SK-N-SH (cell line): ENCODE data around the gene TMEM109. TPM values are rescaled to one million over a fixed set of nuclear protein-coding genes. Genes with fewer than 3 reads are reported as not detected.

Source experiments
- CTCF ChIA-PET: fragments of 300-600, 350-600 bp; formaldehyde crosslinking; extraction: SDS; loops from one replicate; lab custom pipeline; 2021; lab: Yijun Ruan, JAX
- POLR2A ChIA-PET: fragments of 350-600 bp; sonication (Branson Sonifier 250); formaldehyde crosslinking; extraction: SDS; loops from one replicate; lab custom pipeline; 2020; ENCODE audit warnings: antibody characterized with exemption, inconsistent platforms; lab: Yijun Ruan, JAX
- DNase-seq: peaks from one replicate; pipeline ENCODE4 v3.0.0; 2012
- H2AFZ ChIP-seq: fragments of 200-600 bp; sonication (generic); 2 replicates; pipeline ENCODE4 v1.8.1; 2016; ENCODE audit warnings: antibody characterized with exemption, mild to moderate bottlenecking, low read depth
- H3F3A ChIP-seq: fragments of 200-600 bp; sonication (generic); replicated peaks from 2 replicates; pipeline ENCODE3; 2016; ENCODE audit warnings: antibody characterized with exemption, mild to moderate bottlenecking; ENCODE audit not compliant: insufficient read depth
- H3K27ac ChIP-seq, 2 experiments: fragments of 200-500 bp in 1 of 2; fragments of 200-600 bp in 1 of 2; sonication (Bioruptor generic) in 1 of 2; sonication (generic), shearing (Covaris generic) in 1 of 2; 2 replicates each; pipeline versions ENCODE4 v1.5.1 to v1.6.1; 2014 to 2016; ENCODE audit warnings: low read depth in 2 of 2, inconsistent platforms in 1 of 2, low read length in 1 of 2, mild to moderate bottlenecking in 1 of 2, mixed read lengths in 1 of 2
- H3K27me3 ChIP-seq: fragments of 200-600 bp; sonication (generic), shearing (Covaris generic); 2 replicates; pipeline ENCODE4 v1.6.1; 2016; ENCODE audit warnings: mixed run types; ENCODE audit not compliant: insufficient read depth
- H3K36me3 ChIP-seq, 2 experiments: fragments of 200-500 bp in 1 of 2; fragments of 200-600 bp in 1 of 2; sonication (Bioruptor generic) in 1 of 2; sonication (generic) in 1 of 2; replicated peaks in 1 of 2; 2 replicates each; pipeline versions ENCODE3 to v1.5.1; 2014 to 2016; ENCODE audit warnings: low read length in 1 of 2, mild to moderate bottlenecking in 1 of 2; ENCODE audit not compliant: insufficient read depth in 2 of 2, control insufficient read depth in 1 of 2
- H3K4me1 ChIP-seq, 2 experiments: fragments of 200-500 bp in 1 of 2; fragments of 200-600 bp in 1 of 2; sonication (Bioruptor generic) in 1 of 2; sonication (generic), shearing (Covaris generic) in 1 of 2; 2 replicates each; pipeline versions ENCODE4 v1.5.1 to v1.6.1; 2014 to 2016; ENCODE audit warnings: low read depth in 1 of 2, low read length in 1 of 2, mixed run types in 1 of 2; ENCODE audit not compliant: insufficient read depth in 2 of 2, control insufficient read depth in 1 of 2
- H3K4me2 ChIP-seq: fragments of 200-600 bp; sonication (generic), shearing (Covaris generic); 2 replicates; pipeline ENCODE4 v1.6.1; 2017; ENCODE audit warnings: mixed run types
- H3K4me3 ChIP-seq, 2 experiments: fragments of 200-500 bp in 1 of 2; fragments of 200-600 bp in 1 of 2; sonication (Bioruptor generic) in 1 of 2; sonication (generic), shearing (Covaris generic) in 1 of 2; 2 replicates each; pipeline versions ENCODE4 v1.5.1 to v1.8.1; 2014 to 2016; ENCODE audit warnings: low read depth in 2 of 2, inconsistent platforms in 1 of 2, low read length in 1 of 2, mild to moderate bottlenecking in 1 of 2, mixed read lengths in 1 of 2, moderate library complexity in 1 of 2
- H3K79me2 ChIP-seq: fragments of 200-600 bp; sonication (generic); 2 replicates; pipeline ENCODE4 v1.8.1; 2017; ENCODE audit warnings: mild to moderate bottlenecking; ENCODE audit not compliant: insufficient read depth
- H3K9ac ChIP-seq: fragments of 200-600 bp; sonication (generic); 2 replicates; pipeline ENCODE4 v1.6.1; 2017; ENCODE audit warnings: mixed run types
- H3K9me2 ChIP-seq: fragments of 200-600 bp; sonication (generic); 2 replicates; pipeline ENCODE4 v1.6.1; 2017; ENCODE audit warnings: mixed run types
- H3K9me3 ChIP-seq: fragments of 200-600 bp; sonication (generic); 2 replicates; pipeline ENCODE4 v1.6.1; 2017; ENCODE audit warnings: mixed run types, mild to moderate bottlenecking, moderate library complexity
- H4K20me1 ChIP-seq: fragments of 200-600 bp; sonication (generic); 2 replicates; pipeline ENCODE4 v1.6.1; 2017; ENCODE audit warnings: mild to moderate bottlenecking, mixed run types; ENCODE audit not compliant: insufficient read depth
- CHD2 ChIP-seq: fragments of 150-350 bp; IDR thresholded peaks from 2 replicates; pipeline ENCODE4 v1.6.1; 2018; ENCODE audit warnings: low read length; ENCODE audit not compliant: partially characterized antibody
- ELF1 ChIP-seq: IDR thresholded peaks from 2 replicates; pipeline ENCODE4 v1.4.0; 2012
- FOSL2 ChIP-seq: IDR thresholded peaks from 2 replicates; pipeline ENCODE4 v1.4.0; 2012; ENCODE audit warnings: low read depth, mild to moderate bottlenecking, moderate library complexity, borderline replicate concordance
- GATA2 ChIP-seq: sonication (generic); formaldehyde crosslinking; IDR thresholded peaks from 2 replicates; pipeline ENCODE4 v1.5.0; 2020; ENCODE audit warnings: mild to moderate bottlenecking, missing genetic modification reagents
- IRF3 ChIP-seq: fragments of 150-350 bp; IDR thresholded peaks from 2 replicates; pipeline ENCODE4 v1.6.1; 2016; ENCODE audit warnings: mild to moderate bottlenecking, low read depth, low read length
- JUND ChIP-seq: IDR thresholded peaks from 2 replicates; pipeline ENCODE4 v1.4.0; 2012
- MAX ChIP-seq: IDR thresholded peaks from 2 replicates; pipeline ENCODE4 v1.4.0; 2012; ENCODE audit warnings: low read depth
- NRF1 ChIP-seq: IDR thresholded peaks from 2 replicates; pipeline ENCODE4 v1.6.1; 2012; ENCODE audit warnings: low read depth, mild to moderate bottlenecking, low read length
- PBX3 ChIP-seq: IDR thresholded peaks from 2 replicates; pipeline ENCODE4; 2012
- RAD21 ChIP-seq: IDR thresholded peaks from 2 replicates; pipeline ENCODE4 v1.6.1; 2012; ENCODE audit warnings: mild to moderate bottlenecking, low read length
- RCOR1 ChIP-seq: fragments of 150-350 bp; IDR thresholded peaks from 2 replicates; pipeline ENCODE4 v1.6.1; 2017; ENCODE audit warnings: antibody characterized with exemption, low read length
- USF1 ChIP-seq: IDR thresholded peaks from 2 replicates; pipeline ENCODE4 v1.4.0; 2012; ENCODE audit warnings: low read depth, borderline replicate concordance
- USF2 ChIP-seq: fragments of 150-350 bp; IDR thresholded peaks from 2 replicates; pipeline ENCODE4 v1.6.1; 2017; ENCODE audit warnings: antibody characterized with exemption, low read length, low read depth, borderline replicate concordance
- ZBTB33 ChIP-seq: IDR thresholded peaks from 2 replicates; pipeline ENCODE4 v1.4.0; 2012; ENCODE audit warnings: low read depth, borderline replicate concordance
- WGBS: methylation state at CpG from one replicate; pipeline ENCODE4 v1.1.6; 2017; ENCODE audit warnings: low lambda C conversion rate; 5-methylcytosine and 5-hydroxymethylcytosine counted together
- polyA plus RNA-seq, 3 experiments: library from polyadenylated mRNA; depleted of rRNA; stranded (reverse); fragments of >200 nt; gene quantifications; 2 replicates each; pipeline ENCODE4 v1.2.3, GENCODE V29; 2012

TMEM109 gene
- polyA plus RNA-seq, 1 of the 3 experiments (the other 2 are of a cell fraction): 52.7 TPM

- CTCF ChIA-PET: interaction anchor here (1.4 to 1.5 kb wide), 2 partner anchors 9 to 19 kb away, joined by 3 to 4 read pairs; no protein-coding TSS in a partner anchor
These were observed 45.5 kb downstream of the TMEM109 start for GRCh38 chr11:60959431-60959830.

More at GRCh38 chr11:60959431-60959830, 45.5 kb downstream of the TMEM109 start:
- no peak for TF ChIP-seq NRF1
- TF ChIP-seq IRF3: no peak
- no peak for TF ChIP-seq RCOR1
- no peak for TF ChIP-seq CHD2
- TF ChIP-seq USF1: no peak
- TF ChIP-seq RAD21: no peak
- TF ChIP-seq GATA2 (CRISPR knock-in tag): no peak
- TF ChIP-seq ELF1: no peak
- TF ChIP-seq USF2: no peak
- no peak for TF ChIP-seq FOSL2
- no peak for TF ChIP-seq MAX
- TF ChIP-seq JUND: no peak
- no peak for TF ChIP-seq PBX3
- no peak for TF ChIP-seq ZBTB33
- Histone ChIP-seq H3K36me3 (no peaks in the 10 kb centered on the region), H3F3A (no peaks in the 10 kb centered on the region), H3K4me1 (no peaks in the 10 kb centered on the region), H4K20me1 (no peaks in the 10 kb centered on the region), H3K9me2 (no peaks in the 10 kb centered on the region), H3K9me3 (no peaks in the 10 kb centered on the region), H3K27ac (no peak overlapping the region), H2AFZ (no peak overlapping the region), H3K79me2 (no peaks in the 10 kb centered on the region), H3K4me3 (no peak overlapping the region), H3K4me2 (no peak overlapping the region), H3K9ac (no peak overlapping the region), H3K27me3 (no peaks in the 10 kb centered on the region; the same call in 1 of the 2 replicates)
- DNase-seq: no peak
- 54% methylated on average over 6 of the region's 6 CpGs for WGBS
- POLR2A ChIA-PET: no interaction called here
